Colon (tissue), 2 donors: Measurements from ENCODE around the gene PRUNE2.

Source experiments
- FAIRE-seq: peaks from 2 replicates; lab custom pipeline; 2012; peaks lifted over from hg19 to GRCh38; lab: Jason Lieb, UNC
- donor health status: control.
- donor health status: control.

The PRUNE2 gene

DNA sequence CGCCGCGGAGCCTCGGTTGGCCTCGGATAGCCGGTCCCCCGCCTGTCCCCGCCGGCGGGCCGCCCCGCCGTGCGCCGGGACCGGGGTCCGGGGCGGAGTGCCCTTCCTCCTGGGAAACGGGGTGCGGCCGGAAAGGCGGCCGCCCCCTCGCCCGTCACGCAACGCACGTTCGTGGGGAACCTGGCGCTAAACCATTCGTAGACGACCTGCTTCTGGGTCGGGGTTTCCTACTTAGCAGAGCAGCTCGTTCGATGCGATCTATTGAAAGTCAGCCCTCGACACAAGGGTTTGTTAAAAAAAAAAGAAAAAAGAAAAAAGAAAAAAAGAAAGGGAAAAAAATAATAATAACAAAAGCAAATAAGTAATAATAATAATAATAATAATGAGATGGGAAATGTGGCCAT is 334.2 kb downstream of the PRUNE2 start:
- FAIRE-seq, result no peak

DNA sequence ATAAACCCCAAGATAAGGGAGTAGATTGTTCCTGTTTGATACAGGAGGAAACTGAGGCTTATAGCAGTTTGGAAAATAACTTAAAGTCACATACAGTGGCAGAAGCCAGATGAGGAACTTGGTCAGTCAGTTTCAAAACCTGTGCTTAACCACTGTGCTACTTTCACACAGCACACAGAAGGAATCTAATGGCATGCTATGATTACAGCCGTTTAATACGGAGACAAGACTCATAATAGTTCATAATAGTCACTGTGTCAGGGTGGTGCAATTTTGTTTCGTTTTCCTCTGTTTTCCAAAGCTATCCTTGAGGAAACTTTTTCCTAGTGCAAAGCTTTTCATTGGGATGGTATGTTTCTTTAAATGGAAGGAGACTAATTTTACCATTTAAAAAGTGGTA is 334.6 kb downstream of the PRUNE2 start:
- FAIRE-seq, result no peak

DNA sequence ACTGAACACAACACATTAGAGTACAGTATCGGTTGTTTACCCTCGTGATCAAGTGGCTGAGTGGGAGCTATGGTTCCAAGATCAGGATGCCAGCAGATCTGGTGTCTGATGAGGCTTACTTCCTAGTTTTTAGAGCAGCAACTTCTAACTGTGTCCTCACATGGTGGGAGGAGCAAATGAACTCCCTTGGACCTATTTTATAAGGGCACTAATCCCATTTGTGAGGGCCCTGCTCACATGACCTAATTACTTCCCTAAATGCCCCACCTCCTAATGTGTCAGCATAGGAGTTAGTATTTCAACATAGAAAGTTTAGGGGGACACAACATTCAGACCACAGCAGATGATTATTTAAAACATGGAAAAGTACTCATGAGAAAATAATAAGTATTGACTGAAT is 335.1 kb downstream of the PRUNE2 start:
- no peak for FAIRE-seq

DNA sequence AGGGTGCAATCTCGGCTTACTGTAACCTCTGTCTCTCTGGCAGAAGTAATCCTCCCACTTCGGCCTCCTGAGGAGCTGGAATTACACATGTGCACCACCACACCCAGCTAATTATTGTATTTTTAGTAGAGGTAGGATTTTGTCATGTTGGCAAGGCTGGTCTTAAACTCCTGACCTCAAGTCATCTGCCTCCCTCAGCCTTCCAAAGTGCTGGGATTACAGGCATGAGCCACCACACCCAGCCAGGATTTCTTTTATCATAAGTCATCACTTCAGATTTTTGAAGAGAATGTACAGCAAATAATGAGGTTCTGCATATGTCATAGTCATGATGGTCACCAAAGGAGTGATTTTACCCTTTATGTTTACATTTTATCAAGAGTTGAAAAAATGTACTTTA is 338.8 kb downstream of the PRUNE2 start:
- no peak for FAIRE-seq

DNA sequence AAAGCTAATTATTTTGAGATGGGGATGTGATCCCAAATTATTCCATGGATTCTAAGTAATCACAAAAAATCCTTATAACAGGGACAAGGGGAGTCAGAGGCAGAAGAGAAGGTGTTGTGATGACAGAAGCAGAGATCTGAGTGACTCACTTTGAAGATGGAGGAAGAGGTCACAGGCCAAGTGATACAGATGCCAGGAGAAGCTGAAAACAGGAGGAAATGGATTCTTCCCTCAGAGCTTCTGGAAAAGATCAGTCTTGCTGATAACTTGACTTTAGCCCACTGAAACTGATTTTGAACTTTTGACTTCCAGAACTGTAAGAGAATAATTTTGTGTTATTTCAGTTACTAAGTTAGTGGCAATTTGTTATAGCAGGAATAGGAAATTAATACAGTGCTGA is 341.6 kb downstream of the PRUNE2 start:
- FAIRE-seq, result no peak

DNA sequence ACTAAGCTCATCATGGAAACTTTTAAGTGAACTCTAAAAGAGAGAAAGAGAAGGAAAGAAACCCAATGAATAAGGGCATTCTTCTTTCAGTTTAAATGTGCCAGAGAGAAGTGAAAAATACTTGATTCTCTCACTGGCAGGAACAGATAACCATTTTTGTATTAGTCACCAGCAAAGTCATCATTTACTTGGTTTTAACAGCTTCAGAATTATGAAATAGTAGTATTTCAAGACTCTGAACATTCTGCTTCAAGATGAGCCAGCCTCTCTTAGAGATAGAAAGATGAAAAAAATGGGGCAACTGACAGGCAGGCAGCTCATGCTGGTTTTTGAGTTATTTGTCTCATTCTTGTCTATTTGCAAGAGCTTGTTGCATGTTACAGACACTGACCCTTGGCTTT is 343.4 kb downstream of the PRUNE2 start:
- no peak for FAIRE-seq

DNA sequence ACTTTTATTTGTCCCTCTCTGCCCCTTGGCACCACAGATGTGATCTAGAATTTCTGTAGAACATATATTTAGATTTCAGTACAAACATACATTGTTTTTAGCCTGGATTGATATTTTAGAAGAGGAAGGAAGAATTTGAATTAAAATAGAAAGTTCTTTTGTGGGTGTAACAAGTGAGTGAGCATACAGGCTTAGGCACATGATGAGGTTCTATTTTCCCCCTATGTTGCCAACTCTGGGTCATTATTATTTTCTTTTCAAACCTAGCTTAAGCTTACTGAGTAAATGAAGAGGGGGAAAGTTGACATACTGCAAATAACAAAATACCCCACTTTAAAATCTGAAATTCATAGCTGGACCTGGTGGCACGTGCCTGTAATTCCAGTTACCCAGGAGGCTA is 344.0 kb downstream of the PRUNE2 start:
- no peak for FAIRE-seq
